ENCODE data around the gene TRIM44.

- TF ChIP-seq CTCF (IDR thresholded peaks at IDR 0.05 in 2 of 3, conservative IDR thresholded peaks at IDR 0.05 in 1 of 3; ENCODE audit: control insufficient read depth in 2 of 3, extremely low read depth in 1 of 3, insufficient read depth in 1 of 3, low read depth in 3 of 3, low read length in 3 of 3) (no peak), TAF1 (IDR thresholded peaks at IDR 0.05; ENCODE audit: borderline replicate concordance, low read depth, low read length) (no peak), POLR2AphosphoS5 (IDR thresholded peaks at IDR 0.05; ENCODE audit: low read length) (no peak), E2F4 (IDR thresholded peaks at IDR 0.05; ENCODE audit: low read depth, low read length) (no peak), YY1 (IDR thresholded peaks at IDR 0.05; ENCODE audit: low read depth, low read length) (no peak), CREB1 (IDR thresholded peaks at IDR 0.05; ENCODE audit: low read depth) (no peak), RFX5 (IDR thresholded peaks at IDR 0.05; ENCODE audit: low read depth, low read length) (no peak), USF2 (IDR thresholded peaks at IDR 0.05; ENCODE audit: borderline replicate concordance, low read depth, low read length) (no peak), HDAC2 (IDR thresholded peaks at IDR 0.05) (no peak), POLR2AphosphoS2 (IDR thresholded peaks at IDR 0.05; ENCODE audit: low read depth, low read length) (no peak), REST (IDR thresholded peaks at IDR 0.05; ENCODE audit: low read depth, low read length) (no peak), PBX3 (IDR thresholded peaks at IDR 0.05; ENCODE audit: insufficient replicate concordance, low read depth, low read length) (no peak), EP300 (IDR thresholded peaks at IDR 0.05; ENCODE audit: borderline replicate concordance in 1 of 2, control insufficient read depth in 1 of 2, low read depth in 2 of 2, low read length in 2 of 2) (no peak)
Measured at GRCh38 chr11:35722641-35723040, 60.1 kb downstream of the TRIM44 start.
